DND-41 (cell line): Measurements from ENCODE around the gene SLCO4A1.

ENCODE experiments used
- ATAC-seq: fragments of 200-7000 bp; cut with Tn5 transposase; 3 replicates; pipeline ENCODE4 v1.9.1; 2021; ENCODE audit warnings: low read depth; ENCODE audit not compliant: insufficient read depth
- DNase-seq: peaks from one replicate; pipeline ENCODE4 v3.0.0-alpha.2; 2020
- H2AFZ ChIP-seq: 2 replicates; pipeline ENCODE4 v1.6.0; 2012; ENCODE audit warnings: low read depth, low read length
- H3K27ac ChIP-seq: 2 replicates; pipeline ENCODE4 v1.5.1; 2012; ENCODE audit warnings: low read length, inconsistent platforms
- H3K27me3 ChIP-seq: fragments of 200-600 bp; sonication (generic); 2 replicates; pipeline ENCODE4 v1.6.0; 2012; ENCODE audit warnings: low read length, mild to moderate bottlenecking, inconsistent platforms; ENCODE audit not compliant: insufficient read depth, poor library complexity
- H3K36me3 ChIP-seq: 2 replicates; pipeline ENCODE4 v1.5.1; 2012; ENCODE audit warnings: low read length, inconsistent platforms; ENCODE audit not compliant: insufficient read depth
- H3K4me1 ChIP-seq: 2 replicates; pipeline ENCODE4 v1.5.1; 2012; ENCODE audit warnings: mild to moderate bottlenecking, low read length; ENCODE audit not compliant: insufficient read depth
- H3K4me2 ChIP-seq: 2 replicates; pipeline ENCODE4 v1.6.0; 2012; ENCODE audit warnings: mild to moderate bottlenecking, moderate library complexity, low read length, inconsistent platforms; ENCODE audit not compliant: insufficient read depth
- H3K4me3 ChIP-seq, 2 experiments: fragments of 200-600 bp in 1 of 2; shearing (Covaris generic) in 1 of 2; 2 replicates each; pipeline ENCODE4 v1.5.1; 2012 to 2016; ENCODE audit warnings: inconsistent platforms in 2 of 2, low read length in 2 of 2, mild to moderate bottlenecking in 2 of 2, low read depth in 1 of 2, moderate library complexity in 1 of 2
- H3K79me2 ChIP-seq: 2 replicates; pipeline ENCODE4 v1.6.0; 2012; ENCODE audit warnings: low read length, inconsistent platforms; ENCODE audit not compliant: insufficient read depth
- H3K9ac ChIP-seq: 2 replicates; pipeline ENCODE4 v1.6.0; 2012; ENCODE audit warnings: low read depth, mild to moderate bottlenecking, inconsistent platforms, low read length, moderate library complexity
- H3K9me3 ChIP-seq: 2 replicates; pipeline ENCODE4 v1.5.1; 2012; ENCODE audit warnings: low read length, moderate library complexity, mild to moderate bottlenecking, inconsistent platforms; ENCODE audit not compliant: insufficient read depth, severe bottlenecking
- H4K20me1 ChIP-seq: 2 replicates; pipeline ENCODE4 v1.6.0; 2012; ENCODE audit warnings: low read length; ENCODE audit not compliant: insufficient read depth
- CTCF ChIP-seq: IDR thresholded peaks from 2 replicates; pipeline ENCODE4 v1.5.1; 2012; ENCODE audit warnings: borderline replicate concordance, low read length, moderate library complexity, mild to moderate bottlenecking; ENCODE audit not compliant: poor library complexity, severe bottlenecking; ENCODE audit errors: extremely low read depth
- EZH2 ChIP-seq: IDR thresholded peaks from 3 replicates; pipeline ENCODE4 v1.6.1; 2012; ENCODE audit warnings: borderline replicate concordance, low read depth, mild to moderate bottlenecking, moderate library complexity, low read length, inconsistent platforms; ENCODE audit not compliant: severe bottlenecking

SLCO4A1 gene

DNA sequence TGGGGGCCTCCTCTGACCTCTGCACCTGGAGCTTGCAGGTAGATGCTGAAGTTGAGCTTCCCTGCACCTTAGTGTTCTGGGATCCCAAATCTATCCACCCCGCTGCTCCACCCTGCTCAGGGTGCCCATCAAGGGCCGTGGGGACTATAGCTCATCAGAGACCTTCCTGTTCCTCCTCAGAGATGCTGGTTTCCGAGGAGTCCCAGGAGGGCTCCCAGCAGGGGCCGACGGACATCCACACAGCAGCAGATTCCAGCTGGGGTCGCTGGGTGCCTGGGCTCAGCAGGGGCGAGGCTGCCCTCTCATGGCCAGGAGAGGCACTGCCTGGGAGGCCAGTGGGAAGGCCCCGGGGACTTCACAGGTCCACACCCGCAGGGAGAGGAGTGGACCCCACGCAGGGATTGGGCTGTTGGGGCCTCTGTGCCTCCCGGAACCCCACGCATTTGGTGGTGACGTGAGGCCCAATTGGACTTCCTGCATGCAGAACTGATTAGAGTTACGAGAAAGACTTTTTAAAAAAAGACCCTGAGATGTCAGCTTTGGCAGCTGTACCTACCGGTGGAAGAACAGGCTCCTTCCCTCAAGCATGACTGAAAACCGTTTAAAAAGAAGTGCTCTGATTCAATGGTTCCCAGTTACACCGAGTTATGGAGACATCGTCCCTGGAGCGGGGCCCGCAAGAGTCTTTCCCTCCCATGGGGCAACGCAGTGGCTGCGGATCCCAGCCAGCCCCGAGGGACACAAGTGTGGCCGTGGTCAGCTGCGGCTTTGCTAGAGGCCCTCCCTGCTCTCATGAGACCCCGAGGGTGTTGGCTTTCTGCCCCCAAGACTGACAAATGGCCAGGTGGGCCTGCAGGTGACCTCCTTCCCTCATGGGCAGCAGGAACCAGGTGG, 25.3 kb upstream of the SLCO4A1 start:
- TF ChIP-seq CTCF (peak; percentile 98), EZH2 (no peak)
- Histone ChIP-seq H3K9me3 (no peaks in the 10 kb centered on the region), H3K4me3 (no peak overlapping the region), H3K36me3 (no peaks in the 10 kb centered on the region), H3K9ac (no peak overlapping the region), H2AFZ (no peak overlapping the region), H3K79me2 (no peaks in the 10 kb centered on the region), H4K20me1 (peaks cover 5% of the 10 kb centered on the region; the same call in 1 of the 2 replicates), H3K27ac (no peak overlapping the region), H3K4me2 (no peak overlapping the region), H3K27me3 (peaks cover 5% of the 10 kb centered on the region), H3K4me1 (no peaks in the 10 kb centered on the region)
- peak; percentile 72 for DNase-seq
- ATAC-seq: peak; percentile 98

DNA sequence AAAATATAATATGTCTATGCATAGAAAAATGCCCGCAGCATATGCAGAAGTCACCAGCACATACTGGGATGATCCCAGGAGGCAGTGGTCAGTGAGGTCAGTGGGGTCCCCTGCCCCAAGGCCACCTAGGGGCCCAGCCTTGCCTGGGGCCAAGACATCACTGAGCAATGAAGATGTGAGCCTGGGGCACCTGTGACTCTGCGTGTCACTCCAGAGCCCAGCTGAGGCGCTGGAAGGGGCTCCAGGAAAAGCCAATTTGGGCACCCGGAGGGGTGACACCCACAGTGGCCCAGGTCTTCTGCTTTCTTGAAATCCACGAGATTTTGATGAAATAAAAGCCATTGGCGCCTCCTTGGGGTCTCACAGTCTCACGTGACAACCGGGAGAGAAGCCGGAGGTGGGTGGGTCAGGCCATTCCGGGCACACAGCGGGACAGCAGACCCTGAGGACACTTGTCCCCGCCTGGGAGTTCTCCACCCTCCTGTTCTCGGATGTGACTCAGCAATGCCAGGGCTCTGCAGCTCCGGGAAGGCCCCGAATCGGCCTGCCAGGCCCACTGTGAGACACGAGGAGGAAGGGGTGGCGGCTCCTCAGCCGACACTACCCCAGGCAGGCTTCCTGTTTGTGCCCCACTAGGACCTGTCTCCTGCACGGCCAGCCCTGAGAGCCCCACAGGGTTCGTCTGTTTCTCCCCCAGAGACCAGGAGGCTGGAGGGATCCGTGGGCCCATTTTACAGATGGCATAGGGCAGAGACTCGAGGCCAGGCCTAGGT, 24.4 kb upstream of the SLCO4A1 start:
- H3K9ac ChIP-seq: no peak overlapping the region
- H3K4me1 ChIP-seq: peaks cover under 1% of the 10 kb centered on the region
- no peaks in the 10 kb centered on the region for H3K9me3 ChIP-seq
- no peak overlapping the region for H3K27ac ChIP-seq
- no peak overlapping the region for H3K4me2 ChIP-seq
- H2AFZ ChIP-seq: no peak overlapping the region
- peaks cover 5% of the 10 kb centered on the region; the same call in 1 of the 2 replicates for H4K20me1 ChIP-seq
- no peak for DNase-seq
- H3K27me3 ChIP-seq: peaks cover 1% of the 10 kb centered on the region
- no peak overlapping the region for H3K4me3 ChIP-seq
- no peak for TF ChIP-seq CTCF
- no peak for TF ChIP-seq EZH2
- H3K79me2 ChIP-seq: no peaks in the 10 kb centered on the region
- no peaks in the 10 kb centered on the region for H3K36me3 ChIP-seq
- ATAC-seq: no peak

GRCh38 chr20:62618611-62619529, 23.4 kb upstream of the SLCO4A1 start:
- no peak overlapping the region for H2AFZ ChIP-seq
- no peak overlapping the region for H3K4me2 ChIP-seq
- H3K4me1 ChIP-seq: peaks cover 10% of the 10 kb centered on the region
- H3K36me3 ChIP-seq: no peaks in the 10 kb centered on the region
- H3K9me3 ChIP-seq: no peaks in the 10 kb centered on the region
- TF ChIP-seq CTCF (no peak), EZH2 (no peak)
- no peaks in the 10 kb centered on the region for H3K27me3 ChIP-seq
- H4K20me1 ChIP-seq: peaks cover 5% of the 10 kb centered on the region; the same call in 1 of the 2 replicates
- DNase-seq (no peak), ATAC-seq (no peak)
- no peaks in the 10 kb centered on the region for H3K79me2 ChIP-seq
- H3K27ac ChIP-seq: no peak overlapping the region
- no peak overlapping the region for H3K4me3 ChIP-seq
- no peak overlapping the region for H3K9ac ChIP-seq
